Measurements from ENCODE around the gene RRP1.
A peak's percentile ranks its signal among the peaks of the same experiment; 100 is the strongest.

The RRP1 gene

GRCh38 chr21:43800566-43800965 lies 11.2 kb downstream of the RRP1 start:
- no peak for DNase-seq (ENCODE audit: low read depth in 2 of 2)

GRCh38 chr21:43801006-43801783 lies 11.8 kb downstream of the RRP1 start:
- no peak for DNase-seq (ENCODE audit: low read depth in 2 of 2)

DNA sequence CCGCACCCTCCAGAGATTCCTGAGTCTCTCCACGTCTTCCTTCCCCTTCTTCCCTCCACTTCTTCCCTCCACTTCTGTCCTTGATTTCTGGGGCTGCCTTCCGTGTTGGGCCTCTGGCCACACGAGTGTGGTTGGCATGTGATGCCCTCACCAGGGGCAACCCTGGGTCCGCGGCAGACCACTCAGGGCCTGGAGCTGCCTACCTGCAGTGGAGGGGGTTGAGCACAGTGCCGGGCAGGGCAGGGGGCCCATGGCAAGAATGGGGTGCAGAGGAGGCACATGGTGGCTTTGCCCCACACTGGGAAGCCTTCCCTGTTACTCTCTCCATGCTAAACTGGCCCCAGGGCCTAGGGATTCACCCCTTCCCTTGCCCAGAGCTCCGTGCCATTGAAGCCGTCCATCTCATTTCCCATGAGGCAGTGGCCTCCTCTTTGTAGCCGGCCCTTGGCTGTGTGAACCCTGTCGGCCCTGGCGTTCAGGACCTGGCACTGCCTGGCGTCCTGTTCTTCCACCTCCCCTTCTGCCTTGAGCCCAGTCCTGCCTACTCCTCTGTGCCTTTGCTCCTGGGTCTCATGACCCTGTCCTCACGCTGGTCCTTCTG lies 13.4 kb downstream of the RRP1 start:
- no peak for DNase-seq (ENCODE audit: low read depth in 2 of 2)

DNA sequence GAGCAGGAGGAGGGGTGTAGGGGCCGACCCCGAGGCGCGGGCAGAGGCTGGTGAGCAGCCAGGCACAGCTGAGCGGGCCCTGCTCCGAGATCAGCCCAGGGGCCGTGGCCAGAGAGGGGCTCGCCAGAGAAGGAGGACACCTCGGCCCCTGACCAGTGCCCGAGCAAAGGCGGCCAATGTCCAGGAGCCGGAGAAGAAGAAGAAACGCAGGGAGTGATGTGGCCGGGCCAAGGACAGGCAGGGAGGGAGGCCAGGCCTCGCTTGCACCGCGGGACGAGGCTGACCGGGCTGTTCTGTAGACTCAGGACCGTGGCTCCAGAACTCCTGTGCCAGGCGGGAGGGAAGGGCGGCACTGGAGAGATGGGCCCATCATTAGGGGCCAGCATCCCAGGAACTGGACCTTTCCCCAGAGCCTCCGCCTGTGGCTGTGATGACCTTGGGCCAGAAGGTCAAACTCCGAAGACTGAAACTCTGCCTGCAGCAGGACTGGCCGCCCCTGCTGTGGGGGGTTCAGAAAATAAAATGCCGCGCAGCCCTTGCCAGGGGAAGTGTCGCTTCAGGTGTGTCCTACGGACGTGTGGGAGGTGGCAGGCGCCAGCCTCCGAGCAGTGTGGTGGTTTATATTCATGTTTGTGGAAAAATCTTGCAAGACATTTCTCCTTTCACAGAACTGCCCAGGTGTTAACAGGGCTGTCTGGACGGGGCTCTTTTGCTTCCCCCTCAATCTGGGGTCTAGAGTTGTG lies 14.4 kb downstream of the RRP1 start:
- DNase-seq (ENCODE audit: low read depth in 2 of 2), result no peak

- no peak for DNase-seq (ENCODE audit: low read depth in 2 of 2)
These were observed 16.0 kb downstream of the RRP1 start for GRCh38 chr21:43805275-43805800.

DNA sequence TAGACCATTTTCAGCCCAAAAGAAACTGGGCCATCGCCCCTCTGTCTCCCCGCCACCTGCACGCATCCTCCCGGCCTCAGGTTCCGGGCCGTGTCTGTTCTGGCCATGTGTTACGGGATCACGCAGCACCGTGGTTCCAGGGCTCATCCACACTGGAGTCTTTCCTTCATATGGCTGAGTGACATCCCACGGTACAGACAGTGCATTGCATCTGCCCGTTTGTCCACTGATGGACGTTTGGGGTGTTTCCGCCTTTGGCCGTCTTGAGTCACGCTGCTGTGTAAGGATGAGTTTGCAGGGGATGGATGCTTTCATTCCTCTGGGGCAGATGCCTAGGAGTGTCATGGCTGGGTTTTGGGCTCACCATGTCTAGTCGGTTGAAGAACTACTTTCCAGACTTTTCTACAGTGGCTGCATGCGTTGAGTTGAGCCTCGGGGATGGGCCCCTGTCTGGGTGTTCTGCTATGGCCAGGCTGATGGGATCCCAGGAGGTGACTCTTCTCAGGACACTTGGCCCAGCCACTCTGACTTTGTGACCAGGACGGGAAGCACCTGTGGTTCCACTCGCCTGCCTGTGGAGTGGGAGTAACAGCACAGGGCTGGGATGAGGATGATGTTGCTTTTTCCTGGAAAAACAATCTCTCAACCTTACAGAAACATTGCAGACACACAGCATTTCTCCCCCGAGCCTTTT lies 16.8 kb downstream of the RRP1 start:
- no peak for DNase-seq (ENCODE audit: low read depth in 2 of 2)

DNA sequence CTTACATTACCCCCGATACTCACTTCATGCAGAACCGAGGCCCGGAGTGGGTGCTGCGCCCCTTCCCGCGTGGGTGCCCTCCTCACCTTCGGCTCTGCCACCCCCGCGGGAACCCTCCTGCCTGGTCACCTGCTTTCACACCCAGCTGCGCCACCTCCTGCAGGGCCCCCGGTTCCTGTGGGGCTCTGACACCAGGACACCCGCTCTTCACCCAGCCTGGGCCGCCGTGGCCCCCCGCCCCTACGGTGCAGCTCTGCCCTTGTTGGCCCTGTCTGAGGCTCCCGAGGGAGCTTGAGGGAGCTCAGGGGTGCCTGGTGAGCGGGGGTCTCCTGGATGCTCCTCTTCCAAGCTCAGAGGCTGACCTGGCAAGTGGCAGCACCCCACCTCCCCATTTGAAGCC lies 19.0 kb downstream of the RRP1 start:
- DNase-seq (ENCODE audit: low read depth in 2 of 2), result no peak

DNA sequence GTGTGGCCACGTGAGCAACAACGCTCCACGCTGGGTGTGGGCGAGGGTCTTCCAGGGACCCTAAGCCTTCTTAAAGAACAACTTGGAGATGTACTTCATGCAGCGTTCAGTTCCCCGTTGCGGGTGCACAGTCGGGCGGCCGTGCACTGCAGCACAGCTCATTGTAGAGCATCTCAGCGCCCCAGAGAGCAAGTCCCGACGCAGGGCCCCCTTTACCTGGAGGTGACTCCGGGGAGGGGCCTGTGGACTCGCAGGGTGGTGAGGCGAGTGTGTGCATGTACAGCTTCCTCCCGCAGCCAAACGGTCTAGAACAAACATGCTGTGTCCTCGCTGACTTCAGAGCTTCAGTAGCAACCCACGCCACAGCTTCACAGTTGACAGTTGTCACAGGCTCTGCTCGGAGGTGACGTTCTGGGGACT lies 19.5 kb downstream of the RRP1 start:
- no peak for DNase-seq (ENCODE audit: low read depth in 2 of 2)

DNA sequence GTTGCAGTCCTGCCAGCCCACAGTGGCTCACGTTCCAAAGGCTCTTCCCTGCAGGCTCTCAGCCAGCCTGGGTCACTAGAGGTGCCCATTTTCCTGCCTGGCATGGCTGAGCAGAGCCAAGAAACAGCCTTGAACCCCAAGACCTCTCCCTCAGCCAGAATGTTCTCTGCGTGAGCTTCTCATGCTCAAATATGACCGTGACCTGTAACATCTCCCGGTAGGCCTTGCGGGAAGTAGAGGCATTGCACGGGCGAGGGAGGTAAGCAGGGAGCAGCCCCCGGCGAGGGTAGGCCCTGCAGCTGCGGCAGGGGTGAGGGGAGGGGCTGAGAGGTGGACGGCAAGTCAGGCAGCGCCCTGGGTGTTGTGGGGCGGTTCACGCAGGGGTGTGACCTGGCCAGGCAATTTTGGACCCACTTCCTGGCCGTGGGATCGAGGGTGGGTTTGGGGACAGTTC lies 20.0 kb downstream of the RRP1 start:
- DNase-seq (ENCODE audit: low read depth in 2 of 2), result no peak

- DNase-seq (ENCODE audit: low read depth in 2 of 2), result no peak
These were observed 20.6 kb downstream of the RRP1 start for GRCh38 chr21:43809853-43810504.

GRCh38 chr21:43810505-43811261 lies 21.3 kb downstream of the RRP1 start:
- peak; percentile 73 to 75 for DNase-seq (ENCODE audit: low read depth in 2 of 2)

- no peak for DNase-seq (ENCODE audit: low read depth in 2 of 2)
These were observed 22.1 kb downstream of the RRP1 start for GRCh38 chr21:43811262-43812105.

- DNase-seq (ENCODE audit: low read depth in 2 of 2), result no peak
These were observed 22.9 kb downstream of the RRP1 start for GRCh38 chr21:43812139-43812821.

DNA sequence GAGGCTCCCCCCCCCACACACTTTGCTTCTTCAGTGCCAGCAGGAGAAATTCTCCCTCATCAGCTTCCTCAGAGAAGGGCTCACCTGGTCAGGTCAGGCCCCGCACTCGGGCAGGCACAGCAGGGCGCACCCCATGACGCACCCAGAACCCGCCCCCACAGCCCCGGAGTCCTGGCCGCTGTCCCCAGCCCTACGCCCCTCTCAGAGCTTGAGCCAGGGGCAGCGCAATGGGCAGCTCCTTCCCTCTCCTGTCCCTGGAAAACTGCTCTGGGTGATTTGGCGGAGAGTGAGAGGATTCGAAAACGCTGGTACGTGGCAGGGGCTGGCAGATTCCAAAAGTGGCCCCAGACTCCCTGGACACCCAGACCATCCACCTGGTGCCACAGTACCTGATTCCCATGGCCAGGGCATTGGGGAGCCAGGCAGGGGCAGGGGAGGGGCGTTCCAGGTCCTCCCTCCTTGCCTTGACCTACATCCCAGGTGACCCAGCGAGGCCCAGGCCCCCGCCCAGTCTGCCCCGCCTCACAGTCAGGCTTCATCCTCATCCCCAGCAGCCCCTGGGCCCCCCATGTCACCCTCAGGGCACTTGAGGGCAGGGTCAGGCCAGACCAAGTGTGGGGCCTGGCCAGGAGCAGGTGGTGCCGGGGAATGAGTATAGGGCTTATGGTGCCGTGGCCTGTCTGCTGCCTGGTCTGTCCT lies 23.7 kb downstream of the RRP1 start:
- DNase-seq (ENCODE audit: low read depth in 2 of 2), result no peak

GRCh38 chr21:43813656-43813980 lies 24.2 kb downstream of the RRP1 start:
- no peak for DNase-seq (ENCODE audit: low read depth in 2 of 2)

DNA sequence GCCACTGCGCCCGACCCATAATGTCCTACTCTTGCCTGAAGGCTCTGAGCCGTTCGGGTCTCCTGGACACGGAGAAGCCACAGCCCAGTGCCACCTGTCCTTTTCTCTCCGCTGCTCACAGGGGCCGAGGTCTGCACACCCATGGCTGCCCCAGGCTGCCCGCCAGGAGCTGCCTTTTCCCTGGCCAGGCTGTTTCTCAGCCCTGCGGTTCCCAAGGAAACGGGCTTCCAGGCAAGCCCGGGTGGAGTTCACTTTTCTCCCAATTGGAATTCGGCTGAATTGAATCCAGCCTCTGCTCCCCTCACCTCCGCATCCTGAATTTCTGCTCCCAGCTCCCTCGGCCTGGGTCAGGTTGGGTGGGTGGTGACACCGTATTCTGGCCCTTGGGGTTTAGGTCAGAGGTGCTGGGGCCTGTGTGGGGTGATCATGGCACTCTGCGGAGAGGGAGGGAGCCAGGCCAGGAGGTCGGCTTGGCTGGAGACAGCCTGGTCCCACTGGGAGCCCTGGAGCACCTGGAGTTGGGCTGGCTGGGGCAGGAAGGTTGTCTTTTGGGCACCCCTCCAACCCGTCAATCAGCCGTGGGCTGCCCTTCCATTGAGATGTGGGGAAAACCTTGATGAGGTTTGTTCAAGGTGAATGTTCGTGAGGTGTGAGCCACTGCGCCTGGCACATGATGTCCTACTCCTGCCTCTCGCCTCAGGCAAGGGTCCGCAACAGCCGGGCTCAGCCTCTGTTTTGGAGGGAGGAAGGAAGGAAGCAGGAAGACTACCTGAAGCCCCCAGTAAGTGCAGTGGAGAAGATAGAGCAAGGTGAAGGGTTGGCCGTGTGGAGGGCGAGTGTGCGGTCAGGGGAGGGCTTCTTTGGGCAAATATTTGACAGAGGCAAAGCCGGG lies 25.1 kb downstream of the RRP1 start:
- DNase-seq (ENCODE audit: low read depth in 2 of 2), result no peak

- no peak for DNase-seq (ENCODE audit: low read depth in 2 of 2)
These were observed 25.8 kb downstream of the RRP1 start for GRCh38 chr21:43815107-43815613.
